Activated CD4-positive, alpha-beta T cell treated with anti-CD3 and anti-CD28 coated beads, Interleukin-2, amount 50 U/mL, for 16 hours (primary cell): ENCODE results near the gene MPDZ.

ENCODE experiments used
- DNase-seq: peaks from one replicate; pipeline ENCODE4 v3.0.0-alpha.2; 2020

The MPDZ gene, protein sequence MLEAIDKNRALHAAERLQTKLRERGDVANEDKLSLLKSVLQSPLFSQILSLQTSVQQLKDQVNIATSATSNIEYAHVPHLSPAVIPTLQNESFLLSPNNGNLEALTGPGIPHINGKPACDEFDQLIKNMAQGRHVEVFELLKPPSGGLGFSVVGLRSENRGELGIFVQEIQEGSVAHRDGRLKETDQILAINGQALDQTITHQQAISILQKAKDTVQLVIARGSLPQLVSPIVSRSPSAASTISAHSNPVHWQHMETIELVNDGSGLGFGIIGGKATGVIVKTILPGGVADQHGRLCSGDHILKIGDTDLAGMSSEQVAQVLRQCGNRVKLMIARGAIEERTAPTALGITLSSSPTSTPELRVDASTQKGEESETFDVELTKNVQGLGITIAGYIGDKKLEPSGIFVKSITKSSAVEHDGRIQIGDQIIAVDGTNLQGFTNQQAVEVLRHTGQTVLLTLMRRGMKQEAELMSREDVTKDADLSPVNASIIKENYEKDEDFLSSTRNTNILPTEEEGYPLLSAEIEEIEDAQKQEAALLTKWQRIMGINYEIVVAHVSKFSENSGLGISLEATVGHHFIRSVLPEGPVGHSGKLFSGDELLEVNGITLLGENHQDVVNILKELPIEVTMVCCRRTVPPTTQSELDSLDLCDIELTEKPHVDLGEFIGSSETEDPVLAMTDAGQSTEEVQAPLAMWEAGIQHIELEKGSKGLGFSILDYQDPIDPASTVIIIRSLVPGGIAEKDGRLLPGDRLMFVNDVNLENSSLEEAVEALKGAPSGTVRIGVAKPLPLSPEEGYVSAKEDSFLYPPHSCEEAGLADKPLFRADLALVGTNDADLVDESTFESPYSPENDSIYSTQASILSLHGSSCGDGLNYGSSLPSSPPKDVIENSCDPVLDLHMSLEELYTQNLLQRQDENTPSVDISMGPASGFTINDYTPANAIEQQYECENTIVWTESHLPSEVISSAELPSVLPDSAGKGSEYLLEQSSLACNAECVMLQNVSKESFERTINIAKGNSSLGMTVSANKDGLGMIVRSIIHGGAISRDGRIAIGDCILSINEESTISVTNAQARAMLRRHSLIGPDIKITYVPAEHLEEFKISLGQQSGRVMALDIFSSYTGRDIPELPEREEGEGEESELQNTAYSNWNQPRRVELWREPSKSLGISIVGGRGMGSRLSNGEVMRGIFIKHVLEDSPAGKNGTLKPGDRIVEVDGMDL (N-terminal part only)

DNA sequence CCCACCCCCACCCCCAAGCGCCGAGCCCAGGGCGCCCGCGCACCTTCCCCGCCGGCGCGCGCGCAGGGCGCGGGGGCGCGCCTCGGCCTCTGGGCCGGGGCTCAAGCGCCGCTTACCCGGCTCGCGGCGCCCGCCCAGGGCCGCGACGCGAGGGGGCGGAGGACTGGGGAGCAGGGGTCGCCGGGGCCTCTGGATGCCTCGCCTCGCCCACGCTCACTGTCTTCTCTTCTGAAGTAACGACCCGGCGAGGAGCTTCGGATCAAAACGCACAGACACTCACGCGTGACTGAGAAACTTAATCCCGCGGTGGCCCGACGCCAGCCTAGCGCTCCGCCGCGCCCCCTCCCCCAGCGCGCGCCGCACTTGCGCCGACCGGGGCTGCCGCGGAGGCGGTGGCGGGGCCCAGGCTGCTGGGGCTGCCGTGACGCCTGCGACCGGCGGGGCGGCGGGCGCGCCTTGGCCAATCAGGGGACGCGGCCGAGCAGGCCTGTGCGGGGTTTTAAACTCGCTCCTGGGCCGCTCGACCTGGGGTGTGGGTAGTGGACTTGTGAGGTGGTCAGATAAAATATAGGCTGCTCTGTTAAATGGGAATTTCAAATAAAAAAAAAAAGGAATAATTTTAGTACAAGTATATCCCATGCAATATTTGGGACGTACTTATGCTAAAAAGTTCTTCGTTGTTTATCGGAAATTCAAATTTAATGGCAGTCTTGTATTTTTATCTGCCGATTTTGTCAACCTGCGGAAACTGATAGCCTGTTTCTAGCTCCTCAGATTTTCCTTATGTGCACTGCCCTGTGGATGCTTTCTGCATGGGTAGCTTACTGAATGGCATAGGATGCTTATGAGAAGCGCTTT is at the start of gene MPDZ:
MPDZ (minus strand) TSS at position 409 of the 858 bp plus-strand sequence. CDS start 29,377 bp downstream, outside the sequence.
- DNase-seq = no peak

DNA sequence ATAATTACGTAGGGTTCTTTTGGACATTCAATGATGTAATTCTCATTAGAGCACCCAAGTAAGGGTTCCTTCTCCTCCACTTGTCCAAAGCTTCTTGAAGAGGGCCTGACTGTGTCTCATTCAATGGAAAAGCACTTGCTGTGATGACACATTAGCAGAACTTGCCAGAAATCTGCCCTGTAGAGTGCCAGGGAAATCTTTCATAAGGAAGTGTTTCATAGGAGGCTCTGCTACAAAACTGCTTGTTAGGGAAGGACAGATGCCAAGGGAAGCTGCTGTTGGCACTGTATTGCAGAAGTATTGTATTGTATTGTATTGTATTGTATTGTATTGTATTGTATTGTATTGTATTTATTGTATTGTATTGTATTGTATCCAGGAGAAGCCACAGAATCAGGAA is 45.5 kb upstream of the MPDZ start:
- no peak for DNase-seq

DNA sequence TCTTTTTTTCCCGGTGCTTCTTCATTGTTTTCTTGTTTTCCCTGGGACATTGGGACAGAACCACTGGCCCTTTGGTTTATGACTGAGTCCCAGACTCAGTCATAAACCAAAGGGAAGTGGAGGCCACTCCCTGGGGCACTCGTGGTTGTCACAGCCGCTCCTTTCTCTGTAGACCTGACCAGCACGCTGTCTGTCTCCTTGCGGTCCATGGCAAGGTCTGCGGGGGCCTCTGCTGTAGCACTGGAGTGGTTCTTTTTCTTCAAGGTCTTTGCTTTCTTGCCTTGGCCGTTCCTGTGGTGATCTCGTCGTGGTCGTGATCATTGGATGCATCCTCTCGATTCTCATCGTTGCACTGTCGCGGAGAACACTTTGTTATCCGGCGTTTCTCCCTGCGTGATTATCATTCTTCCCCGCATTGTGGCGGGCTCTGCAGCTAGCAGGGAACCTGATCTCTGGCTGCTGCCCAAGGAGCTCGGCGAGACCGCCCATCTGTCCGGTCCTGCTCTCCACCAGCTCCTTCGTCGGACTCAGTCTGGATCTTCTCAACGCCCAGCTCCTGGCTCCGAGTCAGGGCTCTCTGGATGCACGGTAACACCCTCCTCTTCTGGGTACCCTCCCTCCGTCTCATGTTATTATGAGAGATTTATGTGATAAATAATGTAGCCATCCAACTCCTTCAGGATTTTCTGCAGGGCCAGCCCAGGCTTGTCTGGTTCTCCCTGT is 43.5 kb upstream of the MPDZ start:
- DNase-seq = no peak

DNA sequence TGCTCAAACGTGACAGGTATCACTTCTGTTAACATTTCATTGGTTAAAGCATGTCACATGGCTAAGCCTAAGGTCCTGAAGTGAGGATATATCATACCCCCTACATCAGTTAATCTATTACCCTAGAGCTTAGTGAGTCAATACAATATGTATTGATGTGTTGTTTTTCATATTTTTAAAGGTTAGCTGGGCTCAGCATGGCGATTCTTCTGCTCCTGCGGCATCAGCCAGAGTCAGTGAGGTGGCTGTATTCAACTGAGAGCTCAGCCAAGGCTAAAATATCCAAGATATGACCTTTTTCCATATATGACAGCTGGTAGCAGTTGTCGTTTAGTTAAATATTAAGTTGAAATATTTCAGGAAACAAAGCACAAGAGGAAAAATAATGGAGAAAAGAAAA is 38.5 kb upstream of the MPDZ start:
- DNase-seq = no peak

DNA sequence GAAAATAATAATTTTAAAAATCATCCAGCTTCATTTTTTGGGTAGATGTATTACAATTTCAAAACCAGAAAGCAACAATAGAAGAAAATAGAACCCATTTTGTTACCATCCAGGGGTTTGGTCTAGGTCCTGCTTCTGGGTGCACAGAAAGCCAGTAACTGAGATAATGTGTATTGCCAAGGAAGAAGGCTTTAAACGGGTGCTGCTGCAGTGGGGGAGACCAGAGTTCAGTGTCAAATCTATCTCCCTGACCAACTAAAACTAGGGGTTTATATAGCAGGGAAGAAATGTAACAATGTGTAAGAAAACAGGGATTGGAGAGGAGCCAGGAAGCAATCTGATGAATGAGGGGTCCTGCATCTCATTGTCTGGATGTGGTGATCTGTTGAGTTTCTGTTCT is 17.5 kb upstream of the MPDZ start:
- no peak for DNase-seq

DNA sequence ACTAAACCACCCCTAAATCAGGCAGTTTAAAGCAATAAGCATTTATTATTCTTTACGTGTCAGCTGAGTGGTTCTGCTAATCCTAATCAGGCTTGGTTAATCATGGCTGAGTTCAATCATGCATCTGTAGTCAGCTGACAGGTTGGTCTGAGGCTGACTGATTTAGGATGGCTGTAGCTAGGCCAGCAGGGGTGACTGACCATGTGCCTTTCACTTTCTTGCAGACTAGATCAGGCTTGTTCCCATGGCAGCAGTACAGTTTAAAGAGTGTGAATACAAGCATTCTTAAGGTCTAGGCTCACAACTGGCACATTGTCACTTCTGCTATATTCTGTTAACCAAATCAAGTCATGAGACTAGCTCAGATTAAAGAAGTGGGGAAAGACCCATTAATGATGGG is 16.1 kb upstream of the MPDZ start:
- no peak for DNase-seq

DNA sequence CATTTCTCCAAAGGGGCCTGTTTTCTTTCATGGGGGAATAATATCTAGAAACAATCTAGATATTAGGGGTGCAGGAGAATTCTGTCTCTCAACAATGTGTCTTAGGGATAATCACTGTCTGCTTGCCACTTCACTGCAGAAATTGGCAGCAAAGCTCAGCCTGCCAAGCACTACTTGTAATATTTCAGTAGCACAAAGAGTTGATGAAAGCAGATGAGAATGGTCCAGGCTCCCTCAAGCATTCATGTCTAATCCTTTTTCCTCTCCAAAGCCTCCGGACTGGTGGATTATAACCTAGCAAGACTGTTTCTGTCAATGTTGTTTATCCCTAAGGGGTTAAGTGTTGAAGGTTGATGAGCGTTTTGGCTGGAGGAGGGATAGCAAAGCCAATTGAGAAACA is 13.3 kb upstream of the MPDZ start:
- DNase-seq = no peak

DNA sequence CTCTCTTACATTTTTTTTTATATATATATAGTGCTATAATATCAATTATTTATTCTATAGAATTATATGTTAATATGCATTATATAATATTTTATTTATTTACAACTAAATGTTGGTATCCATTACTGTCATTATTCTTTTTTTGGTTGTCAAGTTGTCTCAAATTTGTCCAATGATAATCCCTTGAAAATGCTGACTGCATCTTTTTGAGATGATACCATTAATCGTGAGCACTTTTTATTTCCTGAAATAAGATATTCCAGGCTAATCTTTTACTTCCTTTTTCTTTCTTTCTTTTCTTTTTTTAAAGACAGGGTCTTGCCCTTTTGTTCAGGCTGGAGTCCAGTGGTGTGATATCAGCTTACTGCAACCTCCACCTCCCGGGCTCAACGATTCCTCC is 12.7 kb upstream of the MPDZ start:
- DNase-seq = no peak

DNA sequence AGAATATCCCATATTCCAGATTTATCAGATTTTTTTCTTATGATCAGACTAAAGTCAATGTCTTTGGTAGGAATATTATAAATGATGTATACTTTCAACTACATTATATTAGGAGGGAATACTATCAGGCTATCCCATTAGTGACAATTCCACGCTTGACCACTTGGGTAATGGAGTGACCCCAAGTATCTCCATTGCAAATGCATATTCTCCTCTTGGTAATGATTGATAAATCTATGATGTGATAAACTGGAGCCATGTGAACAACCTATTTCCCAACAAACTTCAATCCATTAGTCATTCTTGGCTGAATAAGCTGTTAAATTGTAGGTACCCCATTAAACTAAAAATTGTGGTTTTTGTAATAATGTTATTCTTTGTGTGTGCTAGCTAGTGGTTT is 12.2 kb upstream of the MPDZ start:
- no peak for DNase-seq

DNA sequence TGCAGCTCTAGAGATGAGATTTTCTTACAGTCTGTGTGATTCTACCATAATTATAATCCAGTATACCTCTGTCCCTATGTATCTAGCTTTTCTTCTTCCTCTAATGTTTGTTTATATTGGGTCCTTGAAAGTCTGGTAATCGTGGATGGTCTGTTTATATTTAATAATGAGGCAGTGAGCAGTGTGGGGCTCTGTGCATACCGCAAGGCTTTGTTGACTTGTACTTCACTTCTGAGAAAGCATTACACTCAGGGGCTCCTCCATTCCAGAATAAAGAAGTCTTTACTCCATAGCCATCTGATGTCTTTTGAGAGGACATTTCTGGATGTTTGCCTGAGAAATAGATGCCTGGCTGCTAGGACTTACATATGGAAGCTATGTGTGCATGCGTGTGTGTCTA is 4.5 kb upstream of the MPDZ start:
- DNase-seq = no peak

DNA sequence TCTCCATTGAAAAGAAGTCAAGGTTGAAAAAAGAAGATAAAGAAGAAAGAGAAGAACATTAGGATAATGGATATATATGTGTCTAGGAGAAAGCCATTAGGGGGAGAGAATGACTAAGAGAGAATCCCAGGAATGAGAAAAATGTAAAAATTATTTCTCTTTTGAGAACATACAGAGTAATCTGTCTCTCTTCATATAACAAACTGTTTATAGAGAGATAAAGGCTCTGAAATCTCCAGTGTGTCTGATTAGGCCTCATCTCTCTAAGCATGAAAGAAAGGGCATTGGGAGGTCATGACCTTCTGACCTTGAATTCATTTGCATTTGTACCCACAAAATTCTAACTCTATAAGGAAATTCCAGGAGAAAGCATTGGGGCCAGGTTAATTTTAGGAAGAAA is 3.5 kb upstream of the MPDZ start:
- no peak for DNase-seq

DNA sequence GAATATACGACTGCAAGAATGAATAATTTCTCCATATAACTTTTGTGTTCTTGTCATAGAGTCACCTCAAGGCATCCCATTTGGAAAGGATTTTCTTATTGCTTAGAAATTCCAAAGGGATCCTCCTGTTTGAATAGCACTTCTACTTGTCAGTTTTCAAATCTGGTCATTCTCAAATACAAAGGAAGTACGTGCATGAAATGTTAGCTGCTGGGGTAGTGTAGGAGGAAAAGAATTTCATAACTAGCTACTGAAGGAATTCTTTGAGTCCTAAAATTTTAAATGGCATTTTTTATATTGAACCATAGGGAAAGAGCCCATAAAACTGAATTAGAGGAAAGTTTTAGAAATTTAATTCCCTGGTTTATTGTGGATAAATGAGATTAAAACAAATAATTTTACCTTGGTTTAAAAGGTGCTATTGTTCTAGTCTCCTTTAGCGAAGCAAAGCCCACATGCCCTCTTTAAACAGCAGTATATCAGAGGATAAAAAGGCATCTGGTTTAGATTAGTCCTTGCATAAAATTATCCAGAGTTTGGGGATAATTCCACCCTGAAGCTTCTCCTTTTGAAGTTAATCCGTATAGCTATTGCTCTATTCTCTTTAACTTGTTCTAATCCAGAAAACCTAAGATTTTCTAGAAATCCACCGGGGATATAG is 2.0 kb upstream of the MPDZ start:
- no peak for DNase-seq

DNA sequence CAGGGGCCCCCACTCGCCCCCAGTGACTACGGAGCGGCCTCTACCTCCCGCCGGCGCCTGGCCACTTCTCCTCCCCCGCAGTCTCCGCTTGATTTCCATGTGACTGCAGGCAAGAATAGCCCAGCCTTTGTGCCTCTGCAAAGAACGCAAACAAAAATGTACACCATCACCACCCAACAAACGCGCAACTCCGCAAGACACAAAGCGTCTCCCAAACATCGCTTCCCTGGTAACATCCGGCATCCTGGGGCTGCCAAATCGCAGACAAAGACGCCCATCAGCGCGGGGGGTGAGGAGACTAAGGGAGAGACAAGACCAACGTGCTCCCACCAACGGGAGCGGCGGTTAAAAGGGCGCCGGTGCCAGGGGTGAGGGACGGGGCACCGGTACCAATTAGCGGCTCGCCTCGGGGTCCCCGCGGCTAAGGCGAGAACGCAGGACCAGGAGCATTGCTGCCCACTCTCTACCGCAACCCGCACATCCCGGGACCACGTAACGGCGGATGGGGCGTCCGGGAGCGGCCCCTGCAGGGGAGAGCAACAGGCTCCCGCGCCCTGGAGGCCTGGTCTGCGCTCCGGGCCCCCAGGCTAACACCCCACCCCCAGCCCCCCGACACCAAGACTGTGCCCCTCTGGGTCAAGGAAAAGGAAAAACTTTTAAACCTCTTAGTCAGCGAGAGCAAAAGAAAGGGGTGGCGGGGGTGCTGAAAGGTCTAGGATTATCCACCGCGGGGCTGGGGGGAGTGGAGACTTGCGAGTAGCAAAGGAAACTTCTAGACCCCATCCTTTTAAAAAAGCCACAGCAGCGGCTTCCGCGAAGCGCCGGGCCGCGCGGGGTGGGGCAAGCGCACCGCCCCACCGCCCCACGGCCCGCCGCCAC is 885 bp downstream of the MPDZ start:
- DNase-seq = no peak

DNA sequence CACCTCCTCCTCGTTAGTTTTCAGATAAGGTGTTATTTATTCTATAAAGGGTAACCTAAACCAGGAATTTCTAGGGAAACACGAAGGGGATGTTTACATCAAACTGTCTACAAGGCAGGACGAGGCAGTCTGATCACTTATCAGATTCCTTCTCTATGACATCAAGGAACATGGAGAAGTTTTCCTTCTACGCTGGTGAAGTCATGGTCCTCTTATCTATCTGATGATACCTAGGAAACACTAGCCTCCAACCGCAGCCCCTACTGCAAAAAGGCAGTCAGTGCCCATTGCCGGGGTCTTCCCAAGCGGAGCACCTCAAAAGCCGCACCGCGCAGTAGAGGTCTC is 1.5 kb downstream of the MPDZ start:
- no peak for DNase-seq

DNA sequence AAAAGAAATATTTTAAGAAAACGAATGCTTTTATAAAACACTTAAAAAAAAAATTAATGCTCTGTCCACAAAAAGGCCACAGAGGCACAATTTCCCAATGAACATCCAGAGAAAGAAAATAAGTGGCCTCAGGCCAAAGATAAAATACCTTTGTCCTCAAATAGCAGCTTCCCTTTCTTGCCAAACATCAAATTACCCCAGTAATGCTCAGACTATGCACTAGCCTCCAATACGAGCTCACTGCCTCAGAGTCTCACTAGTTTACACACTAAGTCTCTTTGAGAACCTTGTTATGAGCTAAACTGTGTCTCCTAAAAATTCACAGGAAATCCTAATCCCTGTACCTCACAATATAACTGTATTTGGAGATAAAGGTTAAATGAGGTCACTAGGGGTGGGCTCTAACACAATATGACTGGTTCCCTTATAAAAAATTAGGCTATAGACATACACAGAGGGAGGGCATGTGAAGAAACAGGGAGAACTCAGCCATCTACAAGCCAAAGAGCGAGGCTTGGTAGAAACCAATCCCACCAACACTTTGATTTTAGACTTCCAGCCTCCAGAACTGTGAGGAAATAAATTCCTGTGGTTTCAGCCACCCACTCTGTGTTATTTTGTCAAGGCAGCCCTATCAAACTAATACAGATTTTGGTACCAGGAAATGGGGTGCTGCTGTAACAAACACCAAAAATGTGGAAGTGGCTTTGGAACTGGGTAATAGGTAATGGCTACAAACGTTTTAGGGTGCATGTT is 4.4 kb downstream of the MPDZ start:
- DNase-seq = no peak

DNA sequence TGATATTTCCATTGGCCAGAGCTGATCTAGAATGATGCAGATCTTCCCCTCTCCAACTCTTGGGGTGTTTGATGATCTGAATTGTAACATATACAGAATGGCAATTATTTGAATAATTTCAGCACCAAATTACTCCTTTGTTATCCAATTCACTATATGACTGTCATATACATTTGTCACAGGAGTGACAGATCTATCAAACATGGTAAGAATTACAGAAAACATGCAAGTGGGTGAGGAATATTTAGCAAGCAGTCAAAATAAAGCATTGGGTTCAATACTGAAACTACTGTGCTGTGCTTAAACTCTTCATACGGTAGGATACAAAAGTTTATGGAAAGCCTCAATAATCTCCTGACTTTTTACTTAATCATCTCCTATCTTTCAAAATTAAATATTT is 8.8 kb downstream of the MPDZ start:
- DNase-seq = no peak

DNA sequence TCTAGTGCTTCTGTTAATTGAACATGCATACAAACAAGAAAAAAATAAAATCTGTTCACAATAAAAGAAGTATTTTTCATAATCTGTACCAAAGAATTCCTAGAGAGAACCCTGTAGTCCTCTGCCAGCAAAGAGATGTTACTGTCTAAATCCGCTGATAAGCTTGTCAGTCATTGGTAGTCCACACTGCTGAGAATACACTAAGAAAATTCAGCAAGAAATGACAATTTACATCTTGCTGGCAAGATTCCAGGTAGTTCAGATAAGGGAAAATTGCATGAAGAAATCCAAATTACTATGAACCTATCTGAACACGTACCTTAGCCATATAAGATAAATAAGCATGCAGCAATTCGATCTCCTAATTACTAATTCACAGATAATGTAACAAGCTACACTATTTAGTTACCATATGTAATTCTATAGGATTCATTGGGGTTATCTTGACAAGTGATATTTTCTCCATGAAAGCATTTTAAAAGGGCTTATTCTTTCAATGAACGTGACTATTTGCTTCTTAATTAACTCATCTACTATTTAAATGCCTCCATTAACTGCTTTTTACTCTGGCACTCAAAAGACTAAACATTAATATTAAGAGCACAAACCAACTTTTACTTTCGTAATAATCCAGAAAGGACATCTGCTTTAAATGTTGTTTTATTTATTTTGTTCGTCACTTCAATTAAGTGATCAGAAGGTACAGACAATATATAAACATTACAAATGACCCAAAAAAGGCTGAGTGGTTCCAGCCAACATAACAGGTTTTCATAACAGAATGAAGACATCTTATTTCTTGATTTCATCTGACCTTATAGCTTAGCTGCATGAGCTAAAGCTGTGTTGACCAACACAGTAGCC is 9.7 kb downstream of the MPDZ start:
- no peak for DNase-seq

DNA sequence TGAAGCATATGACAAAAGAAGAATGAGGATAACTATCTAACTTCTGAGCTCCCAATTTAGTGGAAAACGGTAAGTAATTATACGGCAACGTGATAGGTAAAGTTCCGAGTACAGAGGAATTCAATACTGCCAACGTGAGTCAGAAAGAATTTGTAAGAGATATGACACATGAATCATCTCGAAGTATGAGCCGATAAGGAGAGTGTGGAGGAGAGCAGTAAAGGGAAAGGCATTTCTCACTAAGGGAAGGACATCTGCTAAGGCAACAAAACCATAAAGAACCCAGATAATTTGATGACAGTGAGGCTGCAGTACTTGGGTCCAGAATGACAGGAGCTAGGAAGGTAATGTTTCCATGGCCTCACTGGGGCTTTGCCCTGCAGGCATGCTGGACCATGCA is 11.0 kb downstream of the MPDZ start:
- no peak for DNase-seq

DNA sequence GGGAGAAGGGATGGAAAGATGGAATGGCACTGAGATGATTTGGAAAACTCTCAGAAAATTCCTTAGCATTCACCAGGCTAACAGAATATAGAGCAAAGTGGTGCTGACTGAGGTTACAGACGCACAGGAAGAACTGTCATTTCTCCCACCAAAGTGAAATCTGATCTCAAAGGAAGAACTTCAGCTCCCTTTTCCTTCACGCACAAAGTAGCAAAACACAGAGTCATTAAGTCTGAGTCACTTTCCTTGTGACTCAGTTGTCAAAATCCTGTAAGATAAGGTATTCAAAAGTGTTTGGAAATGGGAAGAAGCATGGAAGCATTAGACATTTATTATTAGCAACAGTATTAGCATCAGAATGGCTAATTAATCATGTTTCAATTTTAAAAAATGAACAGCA is 11.7 kb downstream of the MPDZ start:
- DNase-seq = no peak
